ENCODE data around the gene TUBB6. TPM values are rescaled to one million over a fixed set of nuclear protein-coding genes. Genes with fewer than 3 reads are reported as not detected.

Gene TUBB6
- total RNA-seq, 1 donor from 2014 or later, result 57.2 TPM

- DNase-seq (ENCODE audit: low spot score), result no peak
Measured at GRCh38 chr18:12291161-12291560, 16.9 kb upstream of the TUBB6 start.

- DNase-seq (ENCODE audit: low spot score), result no peak
Measured at GRCh38 chr18:12291690-12292089, 16.4 kb upstream of the TUBB6 start.

DNA sequence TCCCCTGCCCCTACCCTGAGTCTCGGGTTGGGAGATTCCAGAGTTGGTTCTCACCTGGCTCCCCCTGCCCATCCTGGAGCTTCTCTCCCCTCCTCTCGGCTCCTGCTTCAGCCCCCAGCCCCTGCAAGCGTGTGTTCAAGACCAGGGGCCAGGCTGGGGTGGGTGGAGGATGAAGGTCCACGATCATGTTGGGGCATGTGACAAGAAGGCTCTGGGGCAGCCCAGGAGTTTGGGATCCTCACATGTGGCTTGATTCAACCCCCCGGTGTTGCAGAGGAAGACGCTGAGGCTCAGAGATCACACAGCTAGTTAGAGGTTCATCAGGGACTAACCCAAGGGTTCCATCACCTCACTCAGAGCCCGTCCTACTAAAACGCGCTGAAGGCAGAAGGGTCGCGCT lies 14.2 kb upstream of the TUBB6 start:
- no peak for DNase-seq (ENCODE audit: low spot score)

- DNase-seq (ENCODE audit: low spot score), result no peak
Measured at GRCh38 chr18:12295389-12296086, 12.5 kb upstream of the TUBB6 start.

DNA sequence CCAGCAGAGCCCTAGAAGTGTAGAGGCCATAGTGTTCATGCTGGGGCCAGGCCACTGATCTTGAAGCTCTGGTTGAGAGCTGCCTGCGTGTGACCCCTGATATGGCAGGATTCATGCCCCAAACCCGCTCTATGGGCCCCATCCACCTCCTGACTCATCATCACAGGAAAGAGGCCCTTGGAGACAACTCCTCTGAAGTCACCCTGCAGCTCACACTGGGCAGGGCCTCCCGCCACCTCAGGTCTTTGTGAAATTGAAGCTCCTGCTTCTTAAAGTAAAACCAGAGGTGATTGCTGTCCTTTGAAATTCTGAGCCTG lies 12.0 kb upstream of the TUBB6 start:
- no peak for DNase-seq (ENCODE audit: low spot score)

GRCh38 chr18:12296457-12296856 lies 11.6 kb upstream of the TUBB6 start:
- DNase-seq (ENCODE audit: low spot score), result no peak

DNA sequence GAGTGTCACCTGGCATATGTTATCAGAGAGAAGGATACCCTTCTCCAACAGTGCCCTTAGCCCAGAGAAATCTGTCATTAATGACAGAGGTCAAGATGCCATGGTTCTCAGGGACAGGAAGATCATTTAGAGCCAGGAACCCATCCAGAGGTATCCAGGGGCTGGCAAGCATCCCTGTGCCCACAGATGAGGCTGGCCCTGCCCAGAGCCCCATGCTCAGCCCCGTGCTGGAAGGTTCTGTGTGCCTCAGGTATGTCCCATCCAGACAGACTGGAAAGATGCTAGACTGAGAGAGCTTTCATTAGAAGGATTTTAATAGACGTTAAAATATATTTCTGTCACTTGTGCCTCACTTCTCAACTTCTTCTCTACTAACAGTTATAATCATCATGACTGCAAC lies 8.2 kb upstream of the TUBB6 start:
- no peak for DNase-seq (ENCODE audit: low spot score)

DNA sequence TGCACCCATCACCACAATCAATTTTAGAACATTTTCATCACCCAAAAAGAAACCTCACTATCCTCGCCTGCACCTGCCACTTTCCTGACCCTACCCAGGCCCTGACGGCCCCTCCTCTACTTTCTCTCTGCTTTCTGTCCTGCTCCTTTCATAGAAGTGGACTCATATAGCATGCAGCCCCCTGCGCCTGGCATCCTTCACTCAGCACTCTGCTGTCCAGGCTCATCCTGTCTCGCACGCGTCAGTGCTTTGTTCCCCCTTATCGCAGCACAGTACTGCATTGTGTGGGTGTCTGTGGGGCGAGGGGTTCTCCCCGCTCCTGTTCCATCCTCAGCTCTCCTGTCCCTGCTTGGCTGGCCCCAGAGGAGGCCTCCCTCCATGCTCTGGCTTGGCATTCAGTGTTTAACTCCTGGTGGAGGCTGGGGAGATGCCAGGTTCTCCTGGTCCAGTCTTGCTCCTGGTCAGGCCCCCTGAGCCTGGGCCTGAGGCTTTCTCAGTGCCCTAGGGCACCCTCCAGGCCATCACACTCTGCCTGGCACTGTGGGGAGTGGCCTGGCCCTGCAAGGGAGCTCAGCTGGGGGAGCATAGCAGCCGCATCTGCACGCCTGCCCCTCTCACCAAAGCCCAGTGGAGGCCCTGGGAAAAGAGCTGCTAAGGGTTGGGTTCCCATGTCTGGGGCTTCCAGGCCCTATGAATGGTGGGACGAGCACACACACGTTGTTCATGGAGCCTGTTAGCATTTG lies 6.6 kb upstream of the TUBB6 start:
- no peak for DNase-seq (ENCODE audit: low spot score)

GRCh38 chr18:12302391-12303147 lies 5.5 kb upstream of the TUBB6 start:
- no peak for DNase-seq (ENCODE audit: low spot score)

DNA sequence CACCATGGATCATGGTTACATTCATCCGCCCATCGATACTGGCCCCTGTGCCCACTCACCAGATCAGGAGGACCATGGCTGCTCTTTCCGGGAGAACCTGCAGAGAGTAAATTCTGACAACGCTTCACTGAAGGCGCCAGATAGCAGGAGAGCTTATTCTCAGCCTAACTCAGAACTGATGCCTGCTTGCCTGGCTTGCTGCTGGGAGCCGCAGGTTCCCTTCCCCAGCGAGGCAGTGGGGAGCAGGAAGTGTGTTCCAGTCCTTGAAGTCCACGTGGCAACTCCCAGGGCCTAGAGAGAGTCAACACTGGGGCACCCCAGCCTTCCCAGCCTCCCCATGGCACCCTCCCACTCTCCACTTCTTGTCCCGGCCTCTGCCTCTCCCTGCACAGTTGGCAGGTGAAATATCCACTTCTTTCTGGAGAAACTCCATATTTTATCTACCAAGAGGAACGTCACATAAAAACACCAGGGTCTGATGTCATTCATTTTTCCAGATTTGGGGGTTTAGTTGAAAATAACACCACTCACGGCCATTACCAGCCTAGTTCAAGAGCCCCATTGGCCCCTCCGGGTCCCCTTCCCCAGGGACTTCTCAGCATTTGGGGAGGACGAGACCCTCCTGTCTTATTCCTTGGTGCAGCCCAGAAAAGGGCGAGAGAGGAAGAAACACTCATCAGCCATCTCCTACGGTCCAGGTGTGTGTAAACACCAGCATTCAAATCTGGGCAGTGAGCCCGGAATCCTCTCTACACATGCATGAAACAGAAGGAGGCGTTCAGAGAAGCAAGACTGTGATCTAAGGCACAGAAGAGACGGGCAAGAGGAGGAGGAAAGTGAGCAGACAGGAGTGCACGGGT lies 3.5 kb upstream of the TUBB6 start:
- no peak for DNase-seq (ENCODE audit: low spot score)

GRCh38 chr18:12305211-12305610 lies 2.8 kb upstream of the TUBB6 start:
- DNase-seq (ENCODE audit: low spot score), result no peak

DNA sequence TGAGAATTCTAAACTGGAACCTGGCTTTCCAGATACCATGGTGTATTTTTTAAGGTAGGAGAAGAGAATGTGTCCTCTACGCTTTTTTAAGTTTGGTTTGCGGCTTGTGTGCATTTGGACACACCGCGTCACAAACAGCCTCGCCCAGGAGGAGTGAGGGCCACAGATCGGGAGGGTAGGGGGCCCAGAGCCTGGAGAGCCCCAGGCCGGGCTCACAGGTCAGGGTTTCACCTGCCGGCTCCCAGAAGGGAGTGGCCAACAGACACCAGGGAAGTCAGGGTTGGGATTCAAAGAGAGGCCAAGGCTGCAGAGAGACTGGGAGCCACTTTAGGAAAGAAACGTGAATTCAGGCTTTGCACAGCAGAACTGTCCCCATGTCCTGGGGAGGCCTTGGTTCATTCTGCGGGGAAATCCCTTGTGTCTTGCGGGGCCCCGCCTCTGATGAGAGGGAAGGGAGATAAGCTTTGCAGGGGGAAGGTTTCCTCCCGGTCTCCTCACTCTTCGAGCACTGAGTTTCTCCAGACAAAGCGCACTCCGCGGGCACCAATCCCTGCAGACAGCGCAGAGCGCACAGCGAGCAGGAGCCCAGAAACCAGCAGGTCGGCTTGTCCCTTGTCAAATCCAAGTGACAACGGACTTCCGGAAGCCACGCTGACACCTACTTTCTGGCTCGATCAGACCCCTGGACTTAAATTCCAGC lies 2.0 kb upstream of the TUBB6 start:
- no peak for DNase-seq (ENCODE audit: low spot score)

GRCh38 chr18:12306752-12307700 lies 1.0 kb upstream of the TUBB6 start:
- peak; percentile 61 for DNase-seq (ENCODE audit: low spot score)

- DNase-seq (ENCODE audit: low spot score), result peak; percentile 78
Measured at GRCh38 chr18:12308386-12309100, 502 bp downstream of the TUBB6 start.

GRCh38 chr18:12309683-12310198 lies 1.7 kb downstream of the TUBB6 start:
- DNase-seq (ENCODE audit: low spot score), result no peak

DNA sequence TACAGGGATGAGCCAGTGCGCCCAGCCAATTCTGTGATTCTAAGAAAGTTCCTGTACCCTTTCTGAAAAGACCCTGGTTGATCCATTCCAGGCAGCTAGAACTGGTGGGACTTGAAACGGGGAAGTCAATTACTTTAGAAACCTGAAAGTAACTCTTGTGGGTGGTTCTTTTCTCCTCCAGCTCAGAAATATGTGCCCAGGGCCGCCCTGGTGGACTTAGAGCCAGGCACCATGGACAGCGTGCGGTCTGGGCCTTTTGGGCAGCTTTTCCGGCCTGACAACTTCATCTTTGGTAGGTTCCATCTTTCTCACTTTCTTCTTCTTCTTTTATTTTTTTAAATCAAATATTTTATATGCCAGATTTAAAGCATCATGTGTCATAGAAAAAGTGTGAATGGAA lies 2.7 kb downstream of the TUBB6 start:
- no peak for DNase-seq (ENCODE audit: low spot score)

DNA sequence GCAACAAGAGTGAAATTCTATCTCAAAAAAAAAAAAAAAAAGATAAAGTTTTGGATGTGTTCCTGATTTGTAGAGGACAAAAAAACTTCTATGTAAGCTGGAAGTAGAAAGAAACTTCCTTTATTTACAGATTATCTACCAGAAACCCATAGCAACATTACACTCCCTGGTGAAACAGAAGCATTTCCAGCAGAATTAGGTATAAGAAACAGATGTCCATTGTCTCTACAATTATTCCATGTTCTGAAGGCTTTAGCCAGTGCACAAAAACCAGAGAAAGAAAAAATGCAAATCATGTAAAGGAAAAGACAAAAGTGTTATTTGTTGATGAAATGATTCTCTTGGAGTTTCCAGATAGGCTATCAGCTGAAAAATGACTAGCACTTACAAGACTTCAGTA lies 4.9 kb downstream of the TUBB6 start:
- DNase-seq (ENCODE audit: low spot score), result no peak

- DNase-seq (ENCODE audit: low spot score), result no peak
Measured at GRCh38 chr18:12313530-12314245, 5.6 kb downstream of the TUBB6 start.
